H1 (cell line): ENCODE results near the gene SLC12A7. TPM values are rescaled to one million over a fixed set of nuclear protein-coding genes. Genes with fewer than 3 reads are reported as not detected.
A peak's percentile ranks its signal among the peaks of the same experiment; 100 is the strongest.

Experiments
- CTCF ChIA-PET: fragments of 300-600 bp; sonication (Branson Sonifier 250); formaldehyde crosslinking; loops from one replicate; lab custom pipeline; 2021; ENCODE audit not compliant: partially characterized antibody; lab: Charles Lee
- POLR2A ChIA-PET: fragments of 300-600 bp; sonication (Branson Sonifier 250); formaldehyde crosslinking; loops from one replicate; lab custom pipeline; 2021; ENCODE audit warnings: inconsistent platforms; ENCODE audit not compliant: partially characterized antibody; lab: Charles Lee
- DNase-seq, 2 experiments: peaks; one replicate each; pipeline versions ENCODE4 v3.0.0 to v3.0.0-alpha.2; 2010 to 2022; ENCODE audit warnings: low spot score in 2 of 2, low read depth in 1 of 2, mixed read lengths in 1 of 2
- FAIRE-seq: peaks from 2 replicates; lab custom pipeline; 2011; peaks lifted over from hg19 to GRCh38; lab: Jason Lieb, UNC
- H2AFZ ChIP-seq: 2 replicates; pipeline ENCODE4 v1.8.1; 2012; ENCODE audit warnings: low read length, inconsistent platforms
- H2AK5ac ChIP-seq: 2 replicates; pipeline ENCODE4 v1.6.1; 2013; ENCODE audit warnings: low read depth, low read length
- H2BK120ac ChIP-seq: replicated peaks from 2 replicates; pipeline ENCODE3; 2013; ENCODE audit warnings: low read depth, low read length, inconsistent platforms
- H2BK12ac ChIP-seq: 2 replicates; pipeline ENCODE4 v1.6.1; 2013; ENCODE audit warnings: low read depth, low read length
- H2BK15ac ChIP-seq: 2 replicates; pipeline ENCODE4 v1.6.1; 2013; ENCODE audit warnings: low read length
- H2BK20ac ChIP-seq: 2 replicates; pipeline ENCODE4 v1.6.1; 2013; ENCODE audit warnings: low read length
- H2BK5ac ChIP-seq: 2 replicates; pipeline ENCODE4 v1.6.1; 2013; ENCODE audit warnings: low read depth, low read length
- H3K14ac ChIP-seq: 2 replicates; pipeline ENCODE4 v1.6.1; 2013; ENCODE audit warnings: inconsistent platforms; ENCODE audit not compliant: insufficient read length
- H3K18ac ChIP-seq: 2 replicates; pipeline ENCODE4 v1.6.1; 2013; ENCODE audit warnings: low read length; ENCODE audit errors: extremely low read depth
- H3K23ac ChIP-seq: 2 replicates; pipeline ENCODE4 v1.6.1; 2013; ENCODE audit warnings: inconsistent platforms; ENCODE audit not compliant: insufficient read length
- H3K23me2 ChIP-seq: 2 replicates; pipeline ENCODE4 v1.6.1; 2013; ENCODE audit warnings: low read depth, low read length
- H3K27ac ChIP-seq: 2 replicates; pipeline ENCODE4 v1.6.1; 2011; ENCODE audit warnings: low read depth, low read length, inconsistent platforms
- H3K27me3 ChIP-seq, 4 experiments: replicated peaks in 1 of 4; 1 replicate in 1 of 4; 2 replicates in 3 of 4; pipeline versions ENCODE4 v1.6.1 to v1.8.1; 2011 to 2013; ENCODE audit warnings: low read length in 3 of 4, mild to moderate bottlenecking in 3 of 4, inconsistent platforms in 2 of 4, mixed read lengths in 2 of 4, moderate library complexity in 1 of 4; ENCODE audit not compliant: control insufficient read depth in 3 of 4, insufficient read depth in 3 of 4; ENCODE audit errors: extremely low read depth in 1 of 4
- H3K36me3 ChIP-seq, 4 experiments: 2 replicates each; pipeline versions ENCODE4 v1.6.1 to v1.8.1; 2011 to 2013; ENCODE audit warnings: mild to moderate bottlenecking in 4 of 4, low read length in 3 of 4, moderate library complexity in 2 of 4, control low read depth in 1 of 4, inconsistent platforms in 1 of 4; ENCODE audit not compliant: insufficient read depth in 4 of 4, control insufficient read depth in 2 of 4
- H3K4ac ChIP-seq: replicated peaks from 2 replicates; pipeline ENCODE3; 2013; ENCODE audit warnings: low read length, low read depth, mixed read lengths, inconsistent platforms; ENCODE audit not compliant: insufficient read length
- H3K4me1 ChIP-seq, 4 experiments: replicated peaks in 1 of 4; 1 replicate in 1 of 4; 2 replicates in 3 of 4; pipeline versions ENCODE4 v1.6.1 to v1.8.1; 2011 to 2013; ENCODE audit warnings: low read length in 3 of 4, inconsistent platforms in 2 of 4, mixed read lengths in 1 of 4; ENCODE audit not compliant: insufficient read depth in 4 of 4, control insufficient read depth in 3 of 4
- H3K4me2 ChIP-seq, 2 experiments: 2 replicates each; pipeline versions ENCODE4 v1.6.1 to v1.8.1; 2011 to 2013; ENCODE audit warnings: low read depth in 2 of 2, low read length in 2 of 2, control low read depth in 1 of 2, inconsistent platforms in 1 of 2, mild to moderate bottlenecking in 1 of 2; ENCODE audit not compliant: insufficient read depth in 1 of 2
- H3K4me3 ChIP-seq, 4 experiments: fragments of 200-600, 300-600 bp in 1 of 4; sonication (generic), shearing (Covaris generic), sonication (Bioruptor Twin) in 1 of 4; 2 replicates each; pipeline versions ENCODE4 v1.5.1 to v1.8.1; 2011 to 2016; ENCODE audit warnings: low read length in 4 of 4, low read depth in 3 of 4, control low read depth in 2 of 4, inconsistent platforms in 2 of 4, mild to moderate bottlenecking in 2 of 4, mixed read lengths in 1 of 4, moderate library complexity in 1 of 4; ENCODE audit not compliant: insufficient read depth in 2 of 4; ENCODE audit errors: extremely low read depth in 1 of 4
- H3K56ac ChIP-seq: replicated peaks from 2 replicates; pipeline ENCODE3; 2013; ENCODE audit warnings: low read depth, mild to moderate bottlenecking, mixed read lengths, low read length, inconsistent platforms; ENCODE audit not compliant: insufficient read length
- H3K79me1 ChIP-seq: 2 replicates; pipeline ENCODE4 v1.6.1; 2013; ENCODE audit warnings: low read depth, low read length, control low read depth
- H3K79me2 ChIP-seq, 2 experiments: 2 replicates each; pipeline versions ENCODE4 v1.6.1 to v1.8.1; 2012 to 2013; ENCODE audit warnings: low read length in 2 of 2, mild to moderate bottlenecking in 2 of 2, inconsistent platforms in 1 of 2; ENCODE audit not compliant: insufficient read depth in 2 of 2, control insufficient read depth in 1 of 2
- H3K9ac ChIP-seq, 4 experiments: replicated peaks in 1 of 4; 1 replicate in 1 of 4; 2 replicates in 3 of 4; pipeline versions ENCODE4 v1.6.1 to v1.8.1; 2011 to 2013; ENCODE audit warnings: low read depth in 3 of 4, low read length in 3 of 4, control low read depth in 2 of 4, mild to moderate bottlenecking in 2 of 4, moderate library complexity in 2 of 4, inconsistent platforms in 1 of 4; ENCODE audit errors: extremely low read depth in 1 of 4
- H3K9me3 ChIP-seq, 2 experiments: 2 replicates each; pipeline versions ENCODE4 v1.6.1 to v1.8.1; 2012 to 2013; ENCODE audit warnings: mild to moderate bottlenecking in 2 of 2, moderate library complexity in 2 of 2, control low read depth in 1 of 2, inconsistent platforms in 1 of 2, low read depth in 1 of 2, low read length in 1 of 2, mixed read lengths in 1 of 2; ENCODE audit not compliant: insufficient read depth in 2 of 2
- H4K20me1 ChIP-seq, 2 experiments: replicated peaks in 1 of 2; 2 replicates each; pipeline versions ENCODE3 to v1.8.1; 2011 to 2013; ENCODE audit warnings: inconsistent platforms in 2 of 2, low read length in 2 of 2, mild to moderate bottlenecking in 1 of 2; ENCODE audit not compliant: insufficient read depth in 2 of 2, control insufficient read depth in 1 of 2
- H4K5ac ChIP-seq: 2 replicates; pipeline ENCODE4 v1.6.1; 2013; ENCODE audit warnings: low read length, low read depth, mixed read lengths, inconsistent platforms; ENCODE audit not compliant: insufficient read length
- H4K8ac ChIP-seq: 2 replicates; pipeline ENCODE4 v1.8.0; 2013; ENCODE audit warnings: mild to moderate bottlenecking, moderate library complexity, low read length, inconsistent platforms; ENCODE audit not compliant: insufficient read depth; ENCODE audit errors: extremely low read depth
- H4K91ac ChIP-seq: replicated peaks from 2 replicates; pipeline ENCODE3; 2013; ENCODE audit warnings: low read length, mixed read lengths, inconsistent platforms; ENCODE audit not compliant: insufficient read length
- CEBPB ChIP-seq: IDR thresholded peaks from 2 replicates; pipeline ENCODE4 v1.6.1; 2012; ENCODE audit warnings: low read depth, low read length
- CHD1 ChIP-seq: IDR thresholded peaks from 2 replicates; pipeline ENCODE4 v1.6.1; 2012; ENCODE audit warnings: low read depth, low read length, improper control_type of control experiment
- HDAC2 ChIP-seq, 2 experiments: fragments of 300-600 bp in 1 of 2; sonication (generic) in 1 of 2; IDR thresholded peaks; 2 replicates each; pipeline ENCODE4 v1.6.1; 2011 to 2012; ENCODE audit warnings: low read depth in 2 of 2, low read length in 2 of 2, mild to moderate bottlenecking in 2 of 2, moderate library complexity in 2 of 2, borderline replicate concordance in 1 of 2, inconsistent platforms in 1 of 2
- NANOG ChIP-seq: IDR thresholded peaks from 2 replicates; pipeline ENCODE4 v1.6.1; 2011; ENCODE audit warnings: low read length, low read depth, mild to moderate bottlenecking, inconsistent platforms; ENCODE audit not compliant: insufficient read depth, poor library complexity, severe bottlenecking
- NRF1 ChIP-seq: IDR thresholded peaks from 2 replicates; pipeline ENCODE4 v1.6.1; 2011; ENCODE audit warnings: mild to moderate bottlenecking, low read depth, low read length, improper control_type of control experiment
- POU5F1 ChIP-seq: IDR thresholded peaks from 2 replicates; pipeline ENCODE4 v1.6.1; 2011; ENCODE audit warnings: low read depth, mild to moderate bottlenecking, low read length, moderate library complexity
- RFX5 ChIP-seq: IDR thresholded peaks from 2 replicates; pipeline ENCODE4 v1.6.1; 2011; ENCODE audit warnings: low read depth, low read length, improper control_type of control experiment, borderline replicate concordance
- SIRT6 ChIP-seq: IDR thresholded peaks from one replicate; pipeline ENCODE4 v1.7.1; 2012; ENCODE audit warnings: low read length, inconsistent platforms
- USF2 ChIP-seq: IDR thresholded peaks from 2 replicates; pipeline ENCODE4 v1.6.1; 2011; ENCODE audit warnings: low read length, improper control_type of control experiment
- ZNF274 ChIP-seq: IDR thresholded peaks from 2 replicates; pipeline ENCODE4 v1.7.0; 2012; ENCODE audit warnings: low read length, borderline replicate concordance; ENCODE audit errors: extremely low read depth
- WGBS, 2 experiments: shearing (Covaris generic) in 1 of 2; methylation state at CpG; one replicate each; pipeline versions ENCODE4 v1.1.6 to v1.1.7; 2013 to 2015; ENCODE audit warnings: low lambda C conversion rate in 2 of 2, mixed read lengths in 2 of 2, inconsistent platforms in 1 of 2, low coverage in 1 of 2, missing lambda C conversion rate in 1 of 2; ENCODE audit not compliant: insufficient replicate concordance in 2 of 2, insufficient coverage in 1 of 2, insufficient read length in 1 of 2; ENCODE audit errors: extremely low coverage in 1 of 2, missing lambda C conversion rate in 1 of 2; 5-methylcytosine and 5-hydroxymethylcytosine counted together
- polyA plus RNA-seq, 7 experiments: library from polyadenylated mRNA; depleted of rRNA in 3 of 7; stranded (reverse) in 5 of 7; unstranded in 2 of 7; fragments of >200 nt in 5 of 7; fragments of 200-250 nt in 2 of 7; gene quantifications; 1 replicate in 5 of 7; 2 replicates in 1 of 7; 4 replicates in 1 of 7; pipeline versions ENCODE4 v1.2.1 to v1.2.3, GENCODE V29; 2011 to 2013; ENCODE audit warnings: missing spikeins in 2 of 7, mixed read lengths in 2 of 7
- total RNA-seq: library from RNA; stranded (reverse); fragmentation: NEBNext Ultra II Directional; extraction: Animal tissue kit (Norgen Biotek cat#: 25700); gene quantifications from 2 replicates; pipeline ENCODE4 v1.2.1, GENCODE V29; 2021
- TF ChIP-seq, protein P1 (sequence below), 3 experiments: IDR thresholded peaks; 1 replicate in 2 of 3; 2 replicates in 1 of 3; pipeline versions ENCODE4 v1.5.1 to v1.6.1; 2011; ENCODE audit warnings: low read length in 3 of 3, mild to moderate bottlenecking in 3 of 3, inconsistent platforms in 2 of 3, low read depth in 1 of 3, moderate library complexity in 1 of 3; ENCODE audit not compliant: insufficient read depth in 1 of 3; ENCODE audit errors: control extremely low read depth in 1 of 3

Gene SLC12A7
- total and polyA plus RNA-seq, 2 of the 8 experiments (the other 6 are each of a cell fraction or from before 2014, with no cell fraction given) = 23.5 to 39.7 TPM

- H4K8ac ChIP-seq = peak overlapping the region; percentile 45; the same call in 1 of the 2 replicates
- CTCF ChIA-PET = interaction anchor here (0.7 to 2.0 kb wide), 7 partner anchors 18 to 220 kb away, joined by 3 to 7 read pairs (median 3); no protein-coding TSS in a partner anchor
- TF ChIP-seq SIRT6 (no peak), CHD1 (no peak), NRF1 (no peak), NANOG (no peak), ZNF274 (no peak), USF2 (no peak), POU5F1 (no peak), RFX5 (no peak), CEBPB (no peak), HDAC2 (IDR thresholded peaks at IDR 0.05; ENCODE audit: borderline replicate concordance in 1 of 2, low read depth in 2 of 2, low read length in 2 of 2) (no peak)
- TF ChIP-seq, protein P1, sequence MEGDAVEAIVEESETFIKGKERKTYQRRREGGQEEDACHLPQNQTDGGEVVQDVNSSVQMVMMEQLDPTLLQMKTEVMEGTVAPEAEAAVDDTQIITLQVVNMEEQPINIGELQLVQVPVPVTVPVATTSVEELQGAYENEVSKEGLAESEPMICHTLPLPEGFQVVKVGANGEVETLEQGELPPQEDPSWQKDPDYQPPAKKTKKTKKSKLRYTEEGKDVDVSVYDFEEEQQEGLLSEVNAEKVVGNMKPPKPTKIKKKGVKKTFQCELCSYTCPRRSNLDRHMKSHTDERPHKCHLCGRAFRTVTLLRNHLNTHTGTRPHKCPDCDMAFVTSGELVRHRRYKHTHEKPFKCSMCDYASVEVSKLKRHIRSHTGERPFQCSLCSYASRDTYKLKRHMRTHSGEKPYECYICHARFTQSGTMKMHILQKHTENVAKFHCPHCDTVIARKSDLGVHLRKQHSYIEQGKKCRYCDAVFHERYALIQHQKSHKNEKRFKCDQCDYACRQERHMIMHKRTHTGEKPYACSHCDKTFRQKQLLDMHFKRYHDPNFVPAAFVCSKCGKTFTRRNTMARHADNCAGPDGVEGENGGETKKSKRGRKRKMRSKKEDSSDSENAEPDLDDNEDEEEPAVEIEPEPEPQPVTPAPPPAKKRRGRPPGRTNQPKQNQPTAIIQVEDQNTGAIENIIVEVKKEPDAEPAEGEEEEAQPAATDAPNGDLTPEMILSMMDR (IDR thresholded peaks at IDR 0.05; ENCODE audit: control extremely low read depth in 1 of 3, insufficient read depth in 1 of 3, low read depth in 1 of 3, low read length in 3 of 3) = no peak
Measured at GRCh38 chr5:1143670-1143951, 31.7 kb upstream of the SLC12A7 start.

More at GRCh38 chr5:1143670-1143951, 31.7 kb upstream of the SLC12A7 start:
- Histone ChIP-seq H3K23me2 (0 out of 2 replicates have a peak, but pooled peaks cover 1% of the 10 kb centered on the region), H3K56ac (no peak overlapping the region), H2BK120ac (no peak overlapping the region), H2BK15ac (no peak overlapping the region), H2AK5ac (no peak overlapping the region), H3K79me1 (no peaks in the 10 kb centered on the region), H3K36me3 (no peaks in the 10 kb centered on the region), H2BK20ac (no peak overlapping the region), H3K79me2 (no peaks in the 10 kb centered on the region), H4K91ac (no peak overlapping the region), H2BK12ac (peak overlapping the region; percentile 39; the same call in 1 of the 2 replicates), H3K23ac (no peak overlapping the region), H4K20me1 (no peaks in the 10 kb centered on the region), H3K4me1 (peaks cover 0 to 13% (median under 1%) of the 10 kb centered on the region in 4 experiments; a peak in 4 of 7 replicates), H3K9me3 (no peaks in the 10 kb centered on the region), H4K5ac (no peak overlapping the region), H3K4me3 (no peak overlapping the region), H2AFZ (no peak overlapping the region), H3K27ac (no peak overlapping the region), H3K14ac (no peak overlapping the region), H3K9ac (no peak overlapping the region), H3K4me2 (no peak overlapping the region), H3K27me3 (no peaks in the 10 kb centered on the region), H2BK5ac (no peak overlapping the region), H3K4ac (no peak overlapping the region), H3K18ac (peak overlapping the region; percentile 19; the same call in 1 of the 2 replicates)
- WGBS, 2 experiments = 88% methylated on average over 7 of the region's 7 CpGs; no CpG with 5 or more reads in 1 of the 2 experiments
- DNase-seq = no peak
- POLR2A ChIA-PET = no interaction called here
- FAIRE-seq = no peak
